Keratinocyte (primary cell): ENCODE results near the gene GALNT9.

Source experiments
- EZH2 ChIP-seq: IDR thresholded peaks from one replicate; pipeline ENCODE4 v1.6.1; 2012; ENCODE audit warnings: inconsistent platforms, mild to moderate bottlenecking, low read length, moderate library complexity
- TF ChIP-seq, protein P1 (sequence below), 3 experiments: IDR thresholded peaks in 1 of 3; conservative IDR thresholded peaks in 1 of 3; optimal IDR thresholded peaks in 1 of 3; 2 replicates in 2 of 3; 3 replicates in 1 of 3; pipeline versions ENCODE3 to v1.5.1; 2011; ENCODE audit warnings: low read length in 3 of 3, mild to moderate bottlenecking in 3 of 3, moderate library complexity in 2 of 3, control low read depth in 1 of 3, inconsistent platforms in 1 of 3; ENCODE audit not compliant: insufficient read depth in 2 of 3; ENCODE audit errors: extremely low read depth in 1 of 3

DNA sequence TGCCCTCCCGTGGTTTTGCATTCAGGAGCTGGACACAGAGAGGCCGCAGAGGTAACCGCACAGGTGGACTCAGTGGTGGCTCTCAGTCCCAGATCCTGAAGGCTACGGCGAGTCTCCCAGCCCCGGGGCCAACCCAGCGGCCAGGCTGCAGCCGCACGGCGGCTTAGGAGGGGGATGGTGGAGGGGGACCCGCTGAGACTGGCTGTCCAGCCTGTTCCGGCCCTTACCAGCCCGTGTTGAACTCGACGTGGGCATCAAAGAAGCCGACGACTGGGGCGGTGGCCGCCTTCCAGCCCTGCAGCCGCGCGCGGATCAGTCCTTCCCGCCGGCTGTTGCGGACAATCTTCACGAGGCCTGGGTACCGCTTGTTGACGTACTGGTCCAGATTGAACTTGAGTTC, 68.7 kb downstream of the GALNT9 start:
- TF ChIP-seq, protein P1, sequence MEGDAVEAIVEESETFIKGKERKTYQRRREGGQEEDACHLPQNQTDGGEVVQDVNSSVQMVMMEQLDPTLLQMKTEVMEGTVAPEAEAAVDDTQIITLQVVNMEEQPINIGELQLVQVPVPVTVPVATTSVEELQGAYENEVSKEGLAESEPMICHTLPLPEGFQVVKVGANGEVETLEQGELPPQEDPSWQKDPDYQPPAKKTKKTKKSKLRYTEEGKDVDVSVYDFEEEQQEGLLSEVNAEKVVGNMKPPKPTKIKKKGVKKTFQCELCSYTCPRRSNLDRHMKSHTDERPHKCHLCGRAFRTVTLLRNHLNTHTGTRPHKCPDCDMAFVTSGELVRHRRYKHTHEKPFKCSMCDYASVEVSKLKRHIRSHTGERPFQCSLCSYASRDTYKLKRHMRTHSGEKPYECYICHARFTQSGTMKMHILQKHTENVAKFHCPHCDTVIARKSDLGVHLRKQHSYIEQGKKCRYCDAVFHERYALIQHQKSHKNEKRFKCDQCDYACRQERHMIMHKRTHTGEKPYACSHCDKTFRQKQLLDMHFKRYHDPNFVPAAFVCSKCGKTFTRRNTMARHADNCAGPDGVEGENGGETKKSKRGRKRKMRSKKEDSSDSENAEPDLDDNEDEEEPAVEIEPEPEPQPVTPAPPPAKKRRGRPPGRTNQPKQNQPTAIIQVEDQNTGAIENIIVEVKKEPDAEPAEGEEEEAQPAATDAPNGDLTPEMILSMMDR (optimal IDR thresholded peaks at IDR 0.05 in 1 of 3, IDR thresholded peaks at IDR 0.05 in 1 of 3, conservative IDR thresholded peaks at IDR 0.05 in 1 of 3; ENCODE audit: extremely low read depth in 1 of 3, insufficient read depth in 2 of 3, low read length in 3 of 3), result no peak
- no peak for TF ChIP-seq EZH2
